ENCODE results near the gene MRPS15. TPM values are rescaled to one million over a fixed set of nuclear protein-coding genes. Genes with fewer than 3 reads are reported as not detected.

MRPS15 gene
- total RNA-seq, 2 experiments from 2014 or later: 114 to 119 TPM

DNA sequence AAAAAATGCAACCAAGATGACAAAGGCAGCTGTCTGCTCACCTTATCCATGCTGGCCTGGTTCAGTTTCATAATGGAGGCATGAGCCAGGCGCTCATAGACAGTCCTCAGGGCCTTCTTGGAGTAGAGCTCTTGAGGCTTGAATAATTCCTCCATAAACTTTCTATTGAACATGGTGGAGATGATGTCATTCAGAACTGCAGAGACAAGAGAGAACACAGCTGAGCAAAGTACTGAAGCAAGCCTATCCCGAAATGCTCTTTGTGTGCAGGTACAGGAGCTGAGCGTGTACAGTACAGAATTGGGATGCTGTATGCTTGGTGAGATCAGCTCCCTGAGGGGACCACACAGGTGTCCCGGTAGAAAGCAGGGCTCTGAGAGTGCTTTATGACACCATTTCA, 25.5 kb downstream of the MRPS15 start:
- ChIA-PET POLR2A (no interaction called here), CTCF (ENCODE audit: unreplicated experiment) (no interaction called here)
- Histone ChIP-seq H4K20me1 (ENCODE audit: insufficient read depth, low read length) (no peaks in the 10 kb centered on the region), H3K9me2 (ENCODE audit: insufficient read depth, low read length) (no peaks in the 10 kb centered on the region), H3K4me1 (ENCODE audit: insufficient read depth, low read length, poor library complexity, severe bottlenecking) (no peaks in the 10 kb centered on the region), H3K4me2 (ENCODE audit: low read length) (no peak overlapping the region), H3K79me2 (ENCODE audit: insufficient read depth, low read depth, low read length) (no peaks in the 10 kb centered on the region), H3K27ac (ENCODE audit: low read depth, low read length, poor library complexity, severe bottlenecking) (no peak overlapping the region), H2AFZ (ENCODE audit: low read length) (no peak overlapping the region), H3K4me3 (ENCODE audit: low read depth, low read length, poor library complexity, severe bottlenecking) (no peak overlapping the region), H3K9me3 (ENCODE audit: low read length) (no peaks in the 10 kb centered on the region), H3K36me3 (ENCODE audit: insufficient read depth, low read length) (no peaks in the 10 kb centered on the region)
- TF ChIP-seq EZH2phosphoT487 (IDR thresholded peaks at IDR 0.05; ENCODE audit: borderline replicate concordance, low read depth, low read length) (no peak), CTCF (conservative IDR thresholded peaks at IDR 0.05; ENCODE audit: low read length) (no peak)
- DNase-seq (ENCODE audit: low spot score): no peak
- intact Hi-C loops (cut with micrococcal nuclease; ENCODE audit: unreplicated experiment): no loop called here
- no TSS peak for BruUV-seq (replicated peaks)

GRCh38 chr1:36436821-36437220, 27.4 kb downstream of the MRPS15 start:
- H3K4me2 ChIP-seq (ENCODE audit: low read length): no peak overlapping the region
- H3K79me2 ChIP-seq (ENCODE audit: insufficient read depth, low read depth, low read length): no peaks in the 10 kb centered on the region
- no peak for TF ChIP-seq CTCF (conservative IDR thresholded peaks at IDR 0.05; ENCODE audit: low read length)
- TF ChIP-seq EZH2phosphoT487 (IDR thresholded peaks at IDR 0.05; ENCODE audit: borderline replicate concordance, low read depth, low read length): no peak
- ChIA-PET POLR2A (no interaction called here), CTCF (ENCODE audit: unreplicated experiment) (no interaction called here)
- H3K4me3 ChIP-seq (ENCODE audit: low read depth, low read length, poor library complexity, severe bottlenecking): no peak overlapping the region
- H3K9me3 ChIP-seq (ENCODE audit: low read length): no peaks in the 10 kb centered on the region
- H2AFZ ChIP-seq (ENCODE audit: low read length): no peak overlapping the region
- BruUV-seq (replicated peaks): no TSS peak
- no peaks in the 10 kb centered on the region for H3K36me3 ChIP-seq (ENCODE audit: insufficient read depth, low read length)
- H3K27ac ChIP-seq (ENCODE audit: low read depth, low read length, poor library complexity, severe bottlenecking): no peak overlapping the region
- no peak for DNase-seq (ENCODE audit: low spot score)
- no peaks in the 10 kb centered on the region for H3K9me2 ChIP-seq (ENCODE audit: insufficient read depth, low read length)
- intact Hi-C loops (cut with micrococcal nuclease; ENCODE audit: unreplicated experiment): no loop called here
- H4K20me1 ChIP-seq (ENCODE audit: insufficient read depth, low read length): no peaks in the 10 kb centered on the region
- no peaks in the 10 kb centered on the region for H3K4me1 ChIP-seq (ENCODE audit: insufficient read depth, low read length, poor library complexity, severe bottlenecking)

DNA sequence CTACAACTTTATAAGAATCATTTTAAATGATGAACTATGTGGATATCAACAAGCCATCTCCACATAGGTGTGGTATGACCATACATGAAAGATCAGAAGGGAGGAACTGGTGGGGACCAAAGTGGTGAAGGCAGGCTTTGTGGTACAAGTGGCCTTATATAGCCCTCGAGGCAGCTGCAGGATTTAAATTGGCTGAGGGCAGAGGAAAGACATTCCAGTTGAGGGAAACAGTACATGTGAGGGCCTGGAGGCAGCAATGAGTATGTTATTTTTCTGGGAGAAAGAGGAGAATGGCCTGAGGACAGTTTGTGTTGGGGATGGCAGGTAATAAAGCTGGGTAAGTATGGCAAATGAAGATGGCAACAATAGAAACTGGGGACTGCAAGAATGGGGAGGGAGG, 31.1 kb downstream of the MRPS15 start:
- no peaks in the 10 kb centered on the region for H3K36me3 ChIP-seq (ENCODE audit: insufficient read depth, low read length)

More for the DNA sequence above, 31.1 kb downstream of the MRPS15 start:
- no peak for TF ChIP-seq CTCF (conservative IDR thresholded peaks at IDR 0.05; ENCODE audit: low read length)
- TF ChIP-seq EZH2phosphoT487 (IDR thresholded peaks at IDR 0.05; ENCODE audit: borderline replicate concordance, low read depth, low read length): no peak
- H4K20me1 ChIP-seq (ENCODE audit: insufficient read depth, low read length): no peaks in the 10 kb centered on the region
- intact Hi-C loops (cut with micrococcal nuclease; ENCODE audit: unreplicated experiment): no loop called here
- POLR2A ChIA-PET: no interaction called here
- DNase-seq (ENCODE audit: low spot score): no peak
- no peaks in the 10 kb centered on the region for H3K9me3 ChIP-seq (ENCODE audit: low read length)
- no peaks in the 10 kb centered on the region for H3K9me2 ChIP-seq (ENCODE audit: insufficient read depth, low read length)
- no TSS peak for BruUV-seq (replicated peaks)
- no peak overlapping the region for H3K27ac ChIP-seq (ENCODE audit: low read depth, low read length, poor library complexity, severe bottlenecking)
- H3K4me1 ChIP-seq (ENCODE audit: insufficient read depth, low read length, poor library complexity, severe bottlenecking): no peaks in the 10 kb centered on the region
- CTCF ChIA-PET (ENCODE audit: unreplicated experiment): no interaction called here
- H3K4me2 ChIP-seq (ENCODE audit: low read length): no peak overlapping the region
- H2AFZ ChIP-seq (ENCODE audit: low read length): no peak overlapping the region
- no peaks in the 10 kb centered on the region for H3K79me2 ChIP-seq (ENCODE audit: insufficient read depth, low read depth, low read length)
- no peak overlapping the region for H3K4me3 ChIP-seq (ENCODE audit: low read depth, low read length, poor library complexity, severe bottlenecking)
